ENCODE data around the gene BCAT1. TPM values are rescaled to one million over a fixed set of nuclear protein-coding genes. Genes with fewer than 3 reads are reported as not detected.

BCAT1 gene
- total and polyA plus RNA-seq, 2 experiments from 2014 or later = 46.4 to 72.8 TPM

GRCh38 chr12:24955853-24956252, 7.0 kb upstream of the BCAT1 start:
- no peak for TF ChIP-seq CTCF (IDR thresholded peaks at IDR 0.05; ENCODE audit: poor library complexity)
- no peak for TF ChIP-seq EZH2phosphoT487 (IDR thresholded peaks at IDR 0.05; ENCODE audit: low read depth, severe bottlenecking, unreplicated experiment)
- TF ChIP-seq EZH2 (IDR thresholded peaks at IDR 0.05; ENCODE audit: borderline replicate concordance) = no peak
- WGBS (ENCODE audit: low lambda C conversion rate, missing lambda C conversion rate) = 89% methylated on average over 16 of the region's 18 CpGs
- DNase-seq (ENCODE audit: low spot score) = no peak
- Histone ChIP-seq H3K27me3 (peaks cover 7% of the 10 kb centered on the region), H3K4me1 (ENCODE audit: insufficient read depth) (no peaks in the 10 kb centered on the region), H3K79me2 (no peaks in the 10 kb centered on the region), H3K36me3 (replicated peaks; ENCODE audit: insufficient read depth, low read depth) (no peaks in the 10 kb centered on the region), H2AFZ (no peak overlapping the region), H3K27ac (no peak overlapping the region), H4K20me1 (ENCODE audit: insufficient read depth, poor library complexity, severe bottlenecking) (no peaks in the 10 kb centered on the region), H3K4me2 (no peak overlapping the region), H3K4me3 (no peak overlapping the region), H3K9me3 (ENCODE audit: low read depth) (no peaks in the 10 kb centered on the region), H3K9me2 (replicated peaks; ENCODE audit: insufficient read depth) (no peaks in the 10 kb centered on the region)

- H3K4me3 ChIP-seq = no peak overlapping the region
- DNase-seq (ENCODE audit: low spot score) = no peak
- H3K79me2 ChIP-seq = no peaks in the 10 kb centered on the region
- WGBS (ENCODE audit: low lambda C conversion rate, missing lambda C conversion rate) = 98% methylated on average over 3 of the region's 3 CpGs
- H3K36me3 ChIP-seq (replicated peaks; ENCODE audit: insufficient read depth, low read depth) = no peaks in the 10 kb centered on the region
- H3K9me3 ChIP-seq (ENCODE audit: low read depth) = no peaks in the 10 kb centered on the region
- no peak for TF ChIP-seq EZH2phosphoT487 (IDR thresholded peaks at IDR 0.05; ENCODE audit: low read depth, severe bottlenecking, unreplicated experiment)
- no peak for TF ChIP-seq CTCF (IDR thresholded peaks at IDR 0.05; ENCODE audit: poor library complexity)
- TF ChIP-seq EZH2 (IDR thresholded peaks at IDR 0.05; ENCODE audit: borderline replicate concordance) = no peak
- H2AFZ ChIP-seq = no peak overlapping the region
- no peaks in the 10 kb centered on the region for H3K4me1 ChIP-seq (ENCODE audit: insufficient read depth)
- H3K27me3 ChIP-seq = peaks cover 7% of the 10 kb centered on the region
- no peak overlapping the region for H3K4me2 ChIP-seq
- no peak overlapping the region for H3K27ac ChIP-seq
- H4K20me1 ChIP-seq (ENCODE audit: insufficient read depth, poor library complexity, severe bottlenecking) = no peaks in the 10 kb centered on the region
- no peaks in the 10 kb centered on the region for H3K9me2 ChIP-seq (replicated peaks; ENCODE audit: insufficient read depth)
These were observed 6.5 kb upstream of the BCAT1 start for GRCh38 chr12:24955389-24955788.

GRCh38 chr12:24954261-24954660, 5.4 kb upstream of the BCAT1 start:
- WGBS (ENCODE audit: low lambda C conversion rate, missing lambda C conversion rate) = 29% methylated on average over 3 of the region's 3 CpGs
- no peak overlapping the region for H3K4me3 ChIP-seq
- no peak for DNase-seq (ENCODE audit: low spot score)
- H3K9me2 ChIP-seq (replicated peaks; ENCODE audit: insufficient read depth) = no peaks in the 10 kb centered on the region
- no peak overlapping the region for H3K4me2 ChIP-seq
- no peaks in the 10 kb centered on the region for H4K20me1 ChIP-seq (ENCODE audit: insufficient read depth, poor library complexity, severe bottlenecking)
- peaks cover 7% of the 10 kb centered on the region for H3K27me3 ChIP-seq
- no peaks in the 10 kb centered on the region for H3K79me2 ChIP-seq
- TF ChIP-seq EZH2 (IDR thresholded peaks at IDR 0.05; ENCODE audit: borderline replicate concordance) = no peak
- TF ChIP-seq CTCF (IDR thresholded peaks at IDR 0.05; ENCODE audit: poor library complexity) = no peak
- TF ChIP-seq EZH2phosphoT487 (IDR thresholded peaks at IDR 0.05; ENCODE audit: low read depth, severe bottlenecking, unreplicated experiment) = no peak
- H3K9me3 ChIP-seq (ENCODE audit: low read depth) = no peaks in the 10 kb centered on the region
- no peak overlapping the region for H2AFZ ChIP-seq
- H3K36me3 ChIP-seq (replicated peaks; ENCODE audit: insufficient read depth, low read depth) = no peaks in the 10 kb centered on the region
- no peak overlapping the region for H3K27ac ChIP-seq
- H3K4me1 ChIP-seq (ENCODE audit: insufficient read depth) = no peaks in the 10 kb centered on the region

GRCh38 chr12:24952389-24952788, 3.5 kb upstream of the BCAT1 start:
- H3K27ac ChIP-seq = no peak overlapping the region
- no peak overlapping the region for H3K4me3 ChIP-seq
- no peak for DNase-seq (ENCODE audit: low spot score)
- H3K79me2 ChIP-seq = peaks cover 3% of the 10 kb centered on the region
- no peak overlapping the region for H2AFZ ChIP-seq
- H3K36me3 ChIP-seq (replicated peaks; ENCODE audit: insufficient read depth, low read depth) = no peaks in the 10 kb centered on the region
- no peaks in the 10 kb centered on the region for H3K9me3 ChIP-seq (ENCODE audit: low read depth)
- no peaks in the 10 kb centered on the region for H3K4me1 ChIP-seq (ENCODE audit: insufficient read depth)
- H4K20me1 ChIP-seq (ENCODE audit: insufficient read depth, poor library complexity, severe bottlenecking) = no peaks in the 10 kb centered on the region
- TF ChIP-seq CTCF (IDR thresholded peaks at IDR 0.05; ENCODE audit: poor library complexity) = no peak
- TF ChIP-seq EZH2phosphoT487 (IDR thresholded peaks at IDR 0.05; ENCODE audit: low read depth, severe bottlenecking, unreplicated experiment) = no peak
- no peak for TF ChIP-seq EZH2 (IDR thresholded peaks at IDR 0.05; ENCODE audit: borderline replicate concordance)
- H3K9me2 ChIP-seq (replicated peaks; ENCODE audit: insufficient read depth) = no peaks in the 10 kb centered on the region
- H3K27me3 ChIP-seq = peaks cover 10% of the 10 kb centered on the region
- WGBS (ENCODE audit: low lambda C conversion rate, missing lambda C conversion rate) = 50% methylated on average over 1 of the region's 1 CpG
- no peak overlapping the region for H3K4me2 ChIP-seq

Measured in hepatocyte (in vitro differentiated cells).